Uterus (tissue), 2 donors: Measurements from ENCODE around the gene NDEL1.

ENCODE experiments used
- CTCF ChIP-seq, 4 experiments: fragments of 200-600 bp in 2 of 4; fragments of 450-650 bp in 2 of 4; sonication (generic) in 2 of 4; IDR thresholded peaks; one replicate each; pipeline ENCODE4 v1.5.1; 2016 to 2019; ENCODE audit warnings: antibody characterized with exemption in 4 of 4, mild to moderate bottlenecking in 2 of 4, moderate library complexity in 1 of 4
- POLR2A ChIP-seq, 2 donors: fragments of 450-650 bp; IDR thresholded peaks; one replicate each; pipeline ENCODE4 v1.6.1; 2016; ENCODE audit warnings: antibody characterized with exemption in 2 of 2, mild to moderate bottlenecking in 1 of 2, moderate library complexity in 1 of 2

- TF ChIP-seq CTCF (IDR thresholded peaks at IDR 0.05): no peak
- TF ChIP-seq POLR2A (IDR thresholded peaks at IDR 0.05): no peak
Observed at GRCh38 chr17:8489841-8490240, 54.2 kb downstream of the NDEL1 start.
